H9 (cell line): ENCODE data around the gene WFDC12. TPM values are rescaled to one million over a fixed set of nuclear protein-coding genes. Genes with fewer than 3 reads are reported as not detected.

Experiments
- DNase-seq: peaks from one replicate; pipeline ENCODE4 v3.0.0-alpha.2; 2017
- H2AFZ ChIP-seq: one replicate; pipeline ENCODE4 v1.6.1; 2013; ENCODE audit warnings: mild to moderate bottlenecking, low read length, control low read depth, moderate library complexity
- H2AK5ac ChIP-seq: 2 replicates; pipeline ENCODE4 v1.6.1; 2013; ENCODE audit warnings: low read length, control low read depth, mixed read lengths; ENCODE audit not compliant: insufficient read length
- H2BK120ac ChIP-seq: one replicate; pipeline ENCODE4 v1.6.1; 2013; ENCODE audit warnings: low read depth, mild to moderate bottlenecking, low read length, control low read depth, inconsistent platforms; ENCODE audit not compliant: poor library complexity, severe bottlenecking
- H2BK12ac ChIP-seq: 2 replicates; pipeline ENCODE4 v1.6.1; 2013; ENCODE audit warnings: low read length, control low read depth, mixed read lengths, low read depth; ENCODE audit not compliant: insufficient read length
- H2BK15ac ChIP-seq: 2 replicates; pipeline ENCODE4 v1.6.1; 2013; ENCODE audit warnings: low read depth, low read length, control low read depth
- H2BK20ac ChIP-seq: one replicate; pipeline ENCODE4 v1.6.1; 2013; ENCODE audit warnings: low read depth, mild to moderate bottlenecking, low read length, control low read depth, inconsistent platforms; ENCODE audit not compliant: poor library complexity, severe bottlenecking
- H2BK5ac ChIP-seq: 2 replicates; pipeline ENCODE4 v1.6.1; 2013; ENCODE audit warnings: low read length, control low read depth, mixed read lengths; ENCODE audit not compliant: insufficient read length
- H3K14ac ChIP-seq: 2 replicates; pipeline ENCODE4 v1.6.1; 2013; ENCODE audit warnings: low read length, control low read depth; ENCODE audit not compliant: insufficient read depth
- H3K18ac ChIP-seq: 2 replicates; pipeline ENCODE4 v1.6.1; 2013; ENCODE audit warnings: low read depth, mild to moderate bottlenecking, mixed read lengths, low read length, control low read depth; ENCODE audit not compliant: insufficient read length
- H3K23ac ChIP-seq: 2 replicates; pipeline ENCODE4 v1.6.1; 2013; ENCODE audit warnings: low read length, control low read depth, mixed read lengths, low read depth; ENCODE audit not compliant: insufficient read length
- H3K23me2 ChIP-seq: 2 replicates; pipeline ENCODE4 v1.6.1; 2013; ENCODE audit warnings: low read depth, mild to moderate bottlenecking, mixed read lengths, low read length, control low read depth; ENCODE audit not compliant: insufficient read length, poor library complexity, severe bottlenecking
- H3K27ac ChIP-seq: 2 replicates; pipeline ENCODE4 v1.5.1; 2013; ENCODE audit warnings: low read length, control low read depth, mixed read lengths, low read depth; ENCODE audit not compliant: insufficient read length
- H3K27me3 ChIP-seq: 2 replicates; pipeline ENCODE4 v1.6.1; 2013; ENCODE audit warnings: low read length, control low read depth, inconsistent platforms; ENCODE audit not compliant: insufficient read depth
- H3K4ac ChIP-seq: 2 replicates; pipeline ENCODE4 v1.6.1; 2013; ENCODE audit warnings: low read depth, mild to moderate bottlenecking, control low read depth, inconsistent platforms, low read length, moderate library complexity
- H3K4me1 ChIP-seq: 2 replicates; pipeline ENCODE4 v1.6.1; 2013; ENCODE audit warnings: low read length, control low read depth, inconsistent platforms; ENCODE audit not compliant: insufficient read depth
- H3K4me2 ChIP-seq: 2 replicates; pipeline ENCODE4 v1.6.1; 2013; ENCODE audit warnings: low read length, control low read depth, mixed read lengths; ENCODE audit not compliant: insufficient read length, insufficient read depth
- H3K56ac ChIP-seq: 2 replicates; pipeline ENCODE4 v1.6.1; 2013; ENCODE audit warnings: low read depth, mild to moderate bottlenecking, mixed read lengths, low read length, control low read depth; ENCODE audit not compliant: insufficient read length
- H3K79me1 ChIP-seq: 2 replicates; pipeline ENCODE4 v1.6.1; 2013; ENCODE audit warnings: low read depth, mild to moderate bottlenecking, moderate library complexity, low read length, control low read depth, inconsistent platforms; ENCODE audit not compliant: insufficient read depth, poor library complexity, severe bottlenecking
- H3K79me2 ChIP-seq: 2 replicates; pipeline ENCODE4 v1.6.1; 2013; ENCODE audit warnings: low read length, control low read depth, inconsistent platforms; ENCODE audit not compliant: insufficient read depth
- H3K9ac ChIP-seq: 2 replicates; pipeline ENCODE4 v1.6.1; 2013; ENCODE audit warnings: low read length, control low read depth, mixed read lengths; ENCODE audit not compliant: insufficient read length; ENCODE audit errors: extremely low read depth
- H3K9me3 ChIP-seq: one replicate; pipeline ENCODE4 v1.6.1; 2013; ENCODE audit warnings: low read depth, low read length, inconsistent platforms; ENCODE audit not compliant: control insufficient read depth
- H3T11ph ChIP-seq: one replicate; pipeline ENCODE4 v1.6.1; 2013; ENCODE audit warnings: mild to moderate bottlenecking, low read length, control low read depth, inconsistent platforms
- H4K20me1 ChIP-seq: one replicate; pipeline ENCODE4 v1.6.1; 2013; ENCODE audit not compliant: control insufficient read depth, insufficient read length, insufficient read depth
- H4K5ac ChIP-seq: 2 replicates; pipeline ENCODE4 v1.6.1; 2013; ENCODE audit warnings: low read depth, mild to moderate bottlenecking, mixed read lengths, low read length, control low read depth; ENCODE audit not compliant: insufficient read length
- H4K8ac ChIP-seq: replicated peaks from 2 replicates; pipeline ENCODE4 v1.6.1; 2013; ENCODE audit warnings: low read length, control low read depth, mixed read lengths, low read depth; ENCODE audit not compliant: insufficient read length
- H4K91ac ChIP-seq: 2 replicates; pipeline ENCODE4 v1.6.1; 2013; ENCODE audit warnings: low read depth, mild to moderate bottlenecking, moderate library complexity, mixed read lengths, low read length, control low read depth; ENCODE audit not compliant: insufficient read length
- H3K27ac Mint-ChIP-seq, 3 experiments: 2 replicates in 2 of 3; 3 replicates in 1 of 3; pipeline ENCODE4 v1.8.0; 2020 to 2021; ENCODE audit warnings: mixed read lengths in 3 of 3, mild to moderate bottlenecking in 1 of 3, moderate library complexity in 1 of 3
- H3K27me3 Mint-ChIP-seq: 2 replicates; pipeline ENCODE4 v1.8.0; 2021; ENCODE audit warnings: low read depth, mild to moderate bottlenecking, moderate library complexity, mixed read lengths
- H3K36me3 Mint-ChIP-seq, 3 experiments: 2 replicates in 2 of 3; 3 replicates in 1 of 3; pipeline ENCODE4 v1.8.0; 2020 to 2021; ENCODE audit warnings: low read depth in 3 of 3, mixed read lengths in 3 of 3; ENCODE audit not compliant: insufficient read depth in 1 of 3
- H3K4me1 Mint-ChIP-seq, 2 experiments: 2 replicates each; pipeline ENCODE4 v1.8.0; 2020; ENCODE audit warnings: mixed read lengths in 2 of 2
- H3K4me3 Mint-ChIP-seq, 2 experiments: 2 replicates in 1 of 2; 3 replicates in 1 of 2; pipeline ENCODE4 v1.8.0; 2020 to 2021; ENCODE audit warnings: mild to moderate bottlenecking in 2 of 2, mixed read lengths in 2 of 2, moderate library complexity in 1 of 2
- H3K9me3 Mint-ChIP-seq, 2 experiments: 2 replicates in 1 of 2; 3 replicates in 1 of 2; pipeline ENCODE4 v1.8.0; 2020; ENCODE audit warnings: mild to moderate bottlenecking in 2 of 2, mixed read lengths in 2 of 2, moderate library complexity in 1 of 2
- WGBS: extraction: QIAGEN DNeasy Blood & Tissue Kit; methylation state at CpG from one replicate; pipeline ENCODE4 v1.1.7; 2013; ENCODE audit warnings: missing lambda C conversion rate, low lambda C conversion rate, mixed read lengths; ENCODE audit not compliant: insufficient read length; ENCODE audit errors: extremely low coverage; 5-methylcytosine and 5-hydroxymethylcytosine counted together
- total RNA-seq: library from RNA; stranded (reverse); gene quantifications from 2 replicates; pipeline ENCODE4 v1.2.1, GENCODE V29; 2021
- TF ChIP-seq, protein P1 (sequence below): fragments of 200-600 bp; sonication (generic); conservative IDR thresholded peaks from 3 replicates; pipeline ENCODE4 v1.8.0; 2021; ENCODE audit warnings: antibody characterized with exemption, mild to moderate bottlenecking

Gene WFDC12
- total RNA-seq, 1 experiment from 2014 or later = not detected

DNA sequence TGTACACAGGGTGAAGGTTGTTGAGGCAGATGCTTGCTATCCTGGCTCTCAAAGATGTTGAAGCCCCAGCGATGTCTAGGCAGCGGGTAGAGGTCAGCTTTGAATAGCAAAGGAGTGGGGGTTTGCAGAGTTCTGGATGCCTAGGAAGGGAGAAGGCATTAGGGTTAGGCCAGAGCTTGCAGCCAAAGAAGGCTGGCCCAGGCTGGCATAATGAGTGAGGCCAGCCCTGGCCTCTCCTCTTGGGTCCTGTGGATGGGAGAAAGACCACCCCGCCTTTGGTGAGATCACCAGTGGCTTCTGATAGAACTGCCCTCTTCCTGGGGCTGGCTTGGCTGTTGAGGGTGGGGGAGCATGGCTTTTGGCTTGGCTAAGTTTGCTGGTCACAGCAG, 8.9 kb downstream of the WFDC12 start:
- no peak overlapping the region for H3K56ac ChIP-seq
- DNase-seq = no peak
- no peak overlapping the region for H3K23ac ChIP-seq
- no peak overlapping the region for H2BK20ac ChIP-seq
- no peak overlapping the region for H2AFZ ChIP-seq
- H2BK12ac ChIP-seq = no peak overlapping the region
- no peak overlapping the region for H4K8ac ChIP-seq
- no peaks in the 10 kb centered on the region for H3K79me1 ChIP-seq
- no peaks in the 10 kb centered on the region for H4K20me1 ChIP-seq
- H3K14ac ChIP-seq = no peak overlapping the region
- no peak overlapping the region for H2BK120ac ChIP-seq
- no peak overlapping the region for H3K27ac ChIP-seq
- Mint-ChIP-seq H3K4me3 (no peak overlapping the region), H3K27me3 (peaks cover 7% of the 10 kb centered on the region), H3K36me3 (no peaks in the 10 kb centered on the region), H3K9me3 (no peaks in the 10 kb centered on the region), H3K27ac (no peak overlapping the region), H3K4me1 (peaks cover 9 to 16% of the 10 kb centered on the region in 2 experiments)
- no peak overlapping the region for H2BK15ac ChIP-seq
- H3K23me2 ChIP-seq = no peaks in the 10 kb centered on the region
- H2AK5ac ChIP-seq = no peak overlapping the region
- no peak overlapping the region for H3K4ac ChIP-seq
- H4K5ac ChIP-seq = no peak overlapping the region
- no peak overlapping the region for H3T11ph ChIP-seq
- H3K4me1 ChIP-seq = no peaks in the 10 kb centered on the region
- H3K4me2 ChIP-seq = no peak overlapping the region
- no peaks in the 10 kb centered on the region for H3K9me3 ChIP-seq
- no peak overlapping the region for H3K18ac ChIP-seq
- TF ChIP-seq, protein P1, sequence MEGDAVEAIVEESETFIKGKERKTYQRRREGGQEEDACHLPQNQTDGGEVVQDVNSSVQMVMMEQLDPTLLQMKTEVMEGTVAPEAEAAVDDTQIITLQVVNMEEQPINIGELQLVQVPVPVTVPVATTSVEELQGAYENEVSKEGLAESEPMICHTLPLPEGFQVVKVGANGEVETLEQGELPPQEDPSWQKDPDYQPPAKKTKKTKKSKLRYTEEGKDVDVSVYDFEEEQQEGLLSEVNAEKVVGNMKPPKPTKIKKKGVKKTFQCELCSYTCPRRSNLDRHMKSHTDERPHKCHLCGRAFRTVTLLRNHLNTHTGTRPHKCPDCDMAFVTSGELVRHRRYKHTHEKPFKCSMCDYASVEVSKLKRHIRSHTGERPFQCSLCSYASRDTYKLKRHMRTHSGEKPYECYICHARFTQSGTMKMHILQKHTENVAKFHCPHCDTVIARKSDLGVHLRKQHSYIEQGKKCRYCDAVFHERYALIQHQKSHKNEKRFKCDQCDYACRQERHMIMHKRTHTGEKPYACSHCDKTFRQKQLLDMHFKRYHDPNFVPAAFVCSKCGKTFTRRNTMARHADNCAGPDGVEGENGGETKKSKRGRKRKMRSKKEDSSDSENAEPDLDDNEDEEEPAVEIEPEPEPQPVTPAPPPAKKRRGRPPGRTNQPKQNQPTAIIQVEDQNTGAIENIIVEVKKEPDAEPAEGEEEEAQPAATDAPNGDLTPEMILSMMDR = no peak
- no CpG with 5 or more reads among the region's 3 CpGs for whole genome bisulfite sequencing
- no peak overlapping the region for H2BK5ac ChIP-seq
- no peak overlapping the region for H4K91ac ChIP-seq
- no peaks in the 10 kb centered on the region for H3K27me3 ChIP-seq
- H3K79me2 ChIP-seq = no peaks in the 10 kb centered on the region
- H3K9ac ChIP-seq = no peak overlapping the region
